Measurements from ENCODE around the gene SPTLC3.

SPTLC3 gene

DNA sequence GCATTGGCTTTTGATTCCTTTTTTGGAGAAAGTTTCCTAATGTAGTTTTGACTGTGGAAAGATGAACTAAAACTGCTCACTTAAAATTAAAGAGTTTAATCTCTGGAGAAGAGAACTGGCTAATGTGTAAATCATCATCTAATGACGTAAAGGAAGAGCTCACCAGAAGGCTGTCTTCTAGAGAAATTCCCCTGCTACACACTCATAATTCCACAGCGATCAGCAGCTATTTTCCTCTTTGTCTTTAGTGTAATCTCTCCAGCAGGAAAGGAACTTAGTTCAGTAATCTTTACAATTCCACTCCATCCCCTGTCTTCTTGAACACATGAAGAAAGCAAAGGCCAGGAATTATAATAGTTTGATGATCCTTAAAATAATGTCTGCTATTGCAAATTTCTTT lies 15.8 kb downstream of the SPTLC3 start:
- Histone ChIP-seq H3K27me3 (ENCODE audit: control insufficient read depth, insufficient read depth, low read length) (no peaks in the 10 kb centered on the region), H3K9me3 (ENCODE audit: control insufficient read depth, low read length) (no peaks in the 10 kb centered on the region), H3K36me3 (ENCODE audit: control insufficient read depth, insufficient read depth, low read length) (no peaks in the 10 kb centered on the region), H3K79me2 (no peaks in the 10 kb centered on the region), H2AFZ (no peak overlapping the region), H3K4me3 (ENCODE audit: low read depth, low read length) (no peak overlapping the region), H3K4me2 (ENCODE audit: low read length) (no peak overlapping the region), H3K9ac (no peak overlapping the region), H3K27ac (no peak overlapping the region), H3K4me1 (no peaks in the 10 kb centered on the region)
- TF ChIP-seq, protein P1, sequence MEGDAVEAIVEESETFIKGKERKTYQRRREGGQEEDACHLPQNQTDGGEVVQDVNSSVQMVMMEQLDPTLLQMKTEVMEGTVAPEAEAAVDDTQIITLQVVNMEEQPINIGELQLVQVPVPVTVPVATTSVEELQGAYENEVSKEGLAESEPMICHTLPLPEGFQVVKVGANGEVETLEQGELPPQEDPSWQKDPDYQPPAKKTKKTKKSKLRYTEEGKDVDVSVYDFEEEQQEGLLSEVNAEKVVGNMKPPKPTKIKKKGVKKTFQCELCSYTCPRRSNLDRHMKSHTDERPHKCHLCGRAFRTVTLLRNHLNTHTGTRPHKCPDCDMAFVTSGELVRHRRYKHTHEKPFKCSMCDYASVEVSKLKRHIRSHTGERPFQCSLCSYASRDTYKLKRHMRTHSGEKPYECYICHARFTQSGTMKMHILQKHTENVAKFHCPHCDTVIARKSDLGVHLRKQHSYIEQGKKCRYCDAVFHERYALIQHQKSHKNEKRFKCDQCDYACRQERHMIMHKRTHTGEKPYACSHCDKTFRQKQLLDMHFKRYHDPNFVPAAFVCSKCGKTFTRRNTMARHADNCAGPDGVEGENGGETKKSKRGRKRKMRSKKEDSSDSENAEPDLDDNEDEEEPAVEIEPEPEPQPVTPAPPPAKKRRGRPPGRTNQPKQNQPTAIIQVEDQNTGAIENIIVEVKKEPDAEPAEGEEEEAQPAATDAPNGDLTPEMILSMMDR (IDR thresholded peaks at IDR 0.05) = no peak

DNA sequence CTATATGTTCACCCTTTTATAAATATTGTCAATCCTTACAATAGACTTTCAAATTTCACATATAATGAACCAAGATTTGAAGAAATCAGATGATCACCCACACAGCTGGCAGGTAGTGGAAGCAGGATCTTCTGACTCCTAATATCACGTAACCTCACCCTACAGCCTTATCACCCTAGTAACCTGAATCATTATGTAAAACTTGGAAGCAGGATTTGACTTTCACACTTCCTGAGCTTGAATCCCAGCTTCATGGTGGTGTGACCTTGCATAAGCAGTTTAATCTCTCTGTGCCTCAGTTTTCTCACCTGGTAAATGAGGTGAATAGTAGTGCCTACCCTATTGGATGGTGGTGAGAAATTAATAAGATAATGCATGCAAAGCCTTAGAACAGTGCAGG lies 16.4 kb downstream of the SPTLC3 start:
- no peak overlapping the region for H3K4me2 ChIP-seq (ENCODE audit: low read length)
- H3K79me2 ChIP-seq = no peaks in the 10 kb centered on the region
- H3K9ac ChIP-seq = no peak overlapping the region
- TF ChIP-seq, protein P1 (IDR thresholded peaks at IDR 0.05) = no peak
- H3K4me1 ChIP-seq = no peaks in the 10 kb centered on the region
- H2AFZ ChIP-seq = no peak overlapping the region
- H3K27ac ChIP-seq = no peak overlapping the region
- H3K4me3 ChIP-seq (ENCODE audit: low read depth, low read length) = no peak overlapping the region
- H3K9me3 ChIP-seq (ENCODE audit: control insufficient read depth, low read length) = no peaks in the 10 kb centered on the region
- no peaks in the 10 kb centered on the region for H3K27me3 ChIP-seq (ENCODE audit: control insufficient read depth, insufficient read depth, low read length)
- no peaks in the 10 kb centered on the region for H3K36me3 ChIP-seq (ENCODE audit: control insufficient read depth, insufficient read depth, low read length)

DNA sequence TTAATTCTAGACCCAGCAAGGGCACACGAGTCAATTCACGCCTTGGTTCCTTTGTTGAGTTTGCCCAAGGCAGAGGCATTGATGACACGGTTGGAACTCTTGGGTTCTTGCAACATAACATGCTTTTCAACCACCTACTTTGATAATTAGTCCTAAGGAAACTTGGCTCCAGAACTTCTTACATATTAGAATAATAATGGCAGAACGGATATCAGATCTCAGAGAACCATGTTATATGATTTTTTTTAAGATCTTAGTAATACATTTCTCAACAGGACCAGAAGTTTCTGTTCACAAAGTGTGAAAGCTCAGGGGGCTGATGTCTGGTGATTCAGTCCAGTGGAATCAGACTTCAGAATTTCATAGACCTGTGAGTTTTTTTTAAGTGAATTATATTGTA lies 19.2 kb downstream of the SPTLC3 start:
- Histone ChIP-seq H3K36me3 (ENCODE audit: control insufficient read depth, insufficient read depth, low read length) (no peaks in the 10 kb centered on the region), H3K27ac (no peak overlapping the region), H3K4me3 (ENCODE audit: low read depth, low read length) (no peak overlapping the region), H3K9ac (no peak overlapping the region), H2AFZ (no peak overlapping the region), H3K4me1 (no peaks in the 10 kb centered on the region), H3K27me3 (ENCODE audit: control insufficient read depth, insufficient read depth, low read length) (no peaks in the 10 kb centered on the region), H3K9me3 (ENCODE audit: control insufficient read depth, low read length) (no peaks in the 10 kb centered on the region), H3K4me2 (ENCODE audit: low read length) (no peak overlapping the region), H3K79me2 (no peaks in the 10 kb centered on the region)
- TF ChIP-seq, protein P1 (IDR thresholded peaks at IDR 0.05) = no peak

DNA sequence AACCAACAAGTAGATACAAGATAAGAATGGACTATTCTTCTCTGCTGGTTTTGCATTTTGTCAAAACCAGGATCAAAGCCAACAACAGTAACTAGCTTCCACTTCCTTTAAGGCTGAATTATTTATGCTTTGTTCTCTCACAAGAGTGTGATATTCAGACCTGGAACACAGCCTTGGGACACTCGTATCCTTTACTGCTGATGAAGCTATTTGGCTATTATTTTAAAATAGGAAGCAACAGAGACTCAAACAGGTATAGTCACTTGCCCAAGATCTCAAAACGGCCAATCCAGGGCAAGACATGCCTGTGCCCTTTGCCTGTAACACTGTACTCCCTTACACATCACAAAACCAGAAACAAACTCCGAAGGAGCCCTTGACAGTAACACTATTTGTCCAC lies 19.9 kb downstream of the SPTLC3 start:
- Histone ChIP-seq H3K36me3 (ENCODE audit: control insufficient read depth, insufficient read depth, low read length) (no peaks in the 10 kb centered on the region), H2AFZ (no peak overlapping the region), H3K4me3 (ENCODE audit: low read depth, low read length) (no peak overlapping the region), H3K79me2 (no peaks in the 10 kb centered on the region), H3K9ac (no peak overlapping the region), H3K9me3 (ENCODE audit: control insufficient read depth, low read length) (no peaks in the 10 kb centered on the region), H3K4me2 (ENCODE audit: low read length) (no peak overlapping the region), H3K4me1 (no peaks in the 10 kb centered on the region), H3K27ac (no peak overlapping the region), H3K27me3 (ENCODE audit: control insufficient read depth, insufficient read depth, low read length) (no peaks in the 10 kb centered on the region)
- TF ChIP-seq, protein P1 (IDR thresholded peaks at IDR 0.05) = no peak

DNA sequence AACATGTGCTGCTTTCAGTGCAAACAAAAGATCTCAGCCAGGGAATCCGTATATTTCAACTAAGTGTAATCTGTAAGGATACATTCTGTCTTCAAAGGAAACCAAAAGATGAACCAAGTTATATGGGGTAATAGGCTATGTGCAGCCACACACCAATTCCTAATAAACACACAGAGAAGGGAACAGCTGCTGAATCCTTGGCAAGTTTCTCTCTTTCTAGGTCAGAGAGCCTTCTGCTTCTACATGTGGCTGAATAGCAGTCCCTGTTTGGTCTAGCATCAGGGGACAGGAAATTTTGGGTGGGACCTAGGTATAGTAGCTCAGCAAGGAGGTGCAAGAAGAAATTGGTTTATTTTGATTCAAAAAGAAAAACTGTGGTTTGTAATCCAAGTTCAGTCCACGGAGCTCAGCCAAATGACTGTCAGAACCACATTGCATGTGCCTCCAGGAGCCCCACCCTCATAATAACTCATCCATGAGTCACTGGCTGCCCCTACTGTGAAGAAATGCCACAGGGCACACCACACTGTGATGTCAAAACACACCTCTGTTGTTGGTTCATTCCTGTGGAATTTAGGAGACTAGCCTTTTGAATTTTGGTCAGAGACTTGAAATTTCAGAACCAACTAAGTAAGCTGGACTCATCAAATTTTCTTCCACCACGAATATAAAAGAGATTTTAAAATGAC lies 21.1 kb downstream of the SPTLC3 start:
- H3K4me2 ChIP-seq (ENCODE audit: low read length) = no peak overlapping the region
- no peaks in the 10 kb centered on the region for H3K79me2 ChIP-seq
- no peaks in the 10 kb centered on the region for H3K36me3 ChIP-seq (ENCODE audit: control insufficient read depth, insufficient read depth, low read length)
- no peak overlapping the region for H3K27ac ChIP-seq
- H3K4me1 ChIP-seq = no peaks in the 10 kb centered on the region
- H2AFZ ChIP-seq = no peak overlapping the region
- H3K27me3 ChIP-seq (ENCODE audit: control insufficient read depth, insufficient read depth, low read length) = no peaks in the 10 kb centered on the region
- no peak overlapping the region for H3K4me3 ChIP-seq (ENCODE audit: low read depth, low read length)
- TF ChIP-seq, protein P1 (IDR thresholded peaks at IDR 0.05) = no peak
- no peak overlapping the region for H3K9ac ChIP-seq
- no peaks in the 10 kb centered on the region for H3K9me3 ChIP-seq (ENCODE audit: control insufficient read depth, low read length)
